ENCODE data around the gene PGAP1.
A peak's percentile ranks its signal among the peaks of the same experiment; 100 is the strongest.
"Not testable (repeated sequence)": the region's sequence is repeated elsewhere in the genome, so short reads cannot be mapped to it uniquely, and the experiment has no call there.

Gene PGAP1

DNA sequence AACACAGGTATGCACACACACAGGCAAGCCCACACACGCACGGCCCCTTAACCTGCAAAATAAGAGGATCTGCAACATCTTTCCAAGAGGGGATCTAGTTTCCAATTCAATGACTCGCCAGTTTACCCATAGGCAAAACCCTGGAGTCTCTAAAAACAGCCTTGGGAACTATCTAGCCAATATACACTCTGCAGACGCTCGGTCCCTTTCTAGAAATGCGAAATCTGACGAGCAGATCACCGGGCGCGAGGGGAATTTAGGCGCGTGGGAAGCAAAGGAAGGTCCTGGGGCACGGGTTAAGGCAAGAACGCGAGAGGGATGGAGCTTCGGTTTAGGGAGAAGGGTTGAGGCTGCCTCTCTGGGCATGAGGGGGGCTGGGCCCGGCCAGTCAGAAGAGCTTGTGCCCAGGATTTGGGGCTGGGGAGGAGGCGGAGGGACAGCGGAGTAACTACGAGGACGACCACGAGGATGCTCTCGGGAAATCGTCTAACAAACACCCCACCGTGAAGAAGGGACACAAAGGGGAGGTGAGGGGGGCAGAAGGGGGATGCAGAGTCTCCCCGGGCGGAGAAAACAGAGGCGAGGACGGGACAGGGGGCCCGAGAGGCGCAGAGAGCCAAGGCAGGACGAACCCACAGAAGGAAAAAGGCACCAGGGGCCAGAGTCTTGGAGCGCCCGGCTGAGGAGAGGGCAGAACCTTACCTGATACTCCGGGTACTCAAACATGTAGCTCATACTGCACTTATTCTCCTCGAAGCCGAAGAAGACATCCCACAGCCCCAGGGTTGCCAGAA is 542 bp downstream of the PGAP1 start:
- Histone ChIP-seq H3K9ac (ENCODE audit: low read length in 5 of 5) (peak overlapping the region; percentile 78 to 94 (median 86)), H3K9me3 (ENCODE audit: control insufficient read depth in 5 of 5, low read length in 5 of 5) (no peaks in the 10 kb centered on the region), H3K27me3 (ENCODE audit: control insufficient read depth in 5 of 5, insufficient read depth in 4 of 5, low read length in 5 of 5) (no peaks in the 10 kb centered on the region), H3K4me1 (ENCODE audit: control insufficient read depth in 5 of 5, insufficient read depth in 5 of 5, low read length in 5 of 5) (peaks cover 0 to 27% (median 23%) of the 10 kb centered on the region in 5 donors), H3K4me3 (ENCODE audit: low read depth in 1 of 5, low read length in 5 of 5) (peak overlapping the region; percentile 80 to 95 (median 92)), H3K36me3 (ENCODE audit: control insufficient read depth in 5 of 5, insufficient read depth in 5 of 5, low read length in 5 of 5) (no peaks in the 10 kb centered on the region), H3K27ac (ENCODE audit: low read depth, low read length) (peak overlapping the region; percentile 87)

DNA sequence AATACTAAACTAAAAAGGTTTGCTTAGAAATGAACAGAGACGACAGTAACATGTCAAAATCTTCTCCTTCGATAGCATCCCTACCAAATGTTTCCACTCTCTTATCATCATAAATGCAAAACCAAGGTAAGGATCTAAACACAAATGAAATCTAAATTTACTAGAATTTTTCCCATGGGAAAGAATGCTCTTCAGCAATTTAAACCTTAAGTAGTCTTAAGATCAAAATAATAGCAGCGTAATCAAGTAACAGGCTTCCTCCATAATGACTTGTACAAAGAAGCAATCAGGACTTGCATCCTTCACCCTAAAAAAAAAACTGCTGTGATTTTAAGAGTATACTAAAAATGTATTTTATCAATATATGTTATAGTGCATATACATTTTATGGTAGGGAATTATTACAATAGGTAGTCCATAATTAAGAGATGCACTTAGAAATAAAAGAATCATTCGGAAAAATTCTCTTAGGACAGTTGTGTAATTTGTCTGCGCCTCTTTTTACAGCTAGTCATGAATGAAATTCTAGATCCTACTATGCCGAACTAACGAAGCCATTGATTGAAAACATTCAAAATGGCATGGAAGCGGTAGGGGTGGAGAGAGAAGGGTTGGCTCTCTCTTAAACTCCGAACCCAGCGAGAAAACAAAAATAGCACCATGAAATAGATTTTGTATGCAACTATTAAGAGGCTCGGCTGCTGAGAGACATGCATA is 1.3 kb downstream of the PGAP1 start:
- Histone ChIP-seq H3K4me3 (ENCODE audit: low read depth in 1 of 5, low read length in 5 of 5) (peak overlapping the region; percentile 80 to 95 (median 92)), H3K9ac (ENCODE audit: low read length in 5 of 5) (peak overlapping the region; percentile 78 to 94 (median 86)), H3K36me3 (ENCODE audit: control insufficient read depth in 5 of 5, insufficient read depth in 5 of 5, low read length in 5 of 5) (no peaks in the 10 kb centered on the region), H3K9me3 (ENCODE audit: control insufficient read depth in 5 of 5, low read length in 5 of 5) (no peaks in the 10 kb centered on the region), H3K27ac (ENCODE audit: low read depth, low read length) (peak overlapping the region; percentile 87), H3K27me3 (ENCODE audit: control insufficient read depth in 5 of 5, insufficient read depth in 4 of 5, low read length in 5 of 5) (no peaks in the 10 kb centered on the region), H3K4me1 (ENCODE audit: control insufficient read depth in 5 of 5, insufficient read depth in 5 of 5, low read length in 5 of 5) (peaks cover 0 to 27% (median 23%) of the 10 kb centered on the region in 5 donors)

DNA sequence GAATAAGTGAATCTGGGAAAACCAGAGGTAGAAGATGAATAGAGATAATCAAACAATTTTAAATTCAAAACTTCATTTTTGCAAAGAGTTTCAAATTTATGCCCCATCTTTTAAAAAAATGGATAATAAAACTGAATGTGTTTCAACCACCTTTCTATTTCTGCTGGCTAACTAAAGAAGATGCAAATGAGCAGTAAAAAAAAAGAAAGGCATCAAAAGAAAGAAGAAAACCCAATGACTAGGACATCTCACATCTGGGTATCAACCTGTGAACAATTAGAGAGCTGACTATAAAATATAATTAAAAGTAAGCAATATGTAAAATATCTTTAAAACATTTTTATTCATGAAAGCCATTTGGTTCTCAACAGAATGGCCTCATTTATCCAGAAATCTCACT is 2.5 kb downstream of the PGAP1 start:
- Histone ChIP-seq H3K27me3 (ENCODE audit: control insufficient read depth in 5 of 5, insufficient read depth in 4 of 5, low read length in 5 of 5) (no peaks in the 10 kb centered on the region), H3K4me1 (ENCODE audit: control insufficient read depth in 5 of 5, insufficient read depth in 5 of 5, low read length in 5 of 5) (peaks cover 0 to 27% (median 23%) of the 10 kb centered on the region in 5 donors), H3K4me3 (ENCODE audit: low read depth in 1 of 5, low read length in 5 of 5) (no peak overlapping the region)

DNA sequence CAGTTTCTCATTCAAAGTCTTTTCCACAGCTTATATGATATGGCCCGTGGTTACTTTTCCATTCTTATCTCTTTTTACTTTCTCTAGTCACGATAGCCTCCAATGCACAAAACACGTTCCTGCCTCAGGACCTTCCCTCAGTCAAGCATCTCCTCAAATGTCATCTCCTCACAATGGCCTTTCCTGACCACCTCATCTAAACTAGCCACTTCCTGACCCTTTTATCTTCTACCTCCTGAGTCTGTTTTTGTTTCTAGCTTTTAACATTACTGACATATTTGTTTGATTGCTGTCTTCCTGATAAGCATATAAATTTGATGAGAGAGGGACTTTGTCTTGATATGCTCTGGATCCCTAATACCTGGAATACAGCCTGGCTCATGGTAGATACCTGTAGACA is 7.6 kb downstream of the PGAP1 start:
- peaks cover 0 to 18% (median 10%) of the 10 kb centered on the region in 5 donors for H3K36me3 ChIP-seq (ENCODE audit: control insufficient read depth in 5 of 5, insufficient read depth in 5 of 5, low read length in 5 of 5)
- H3K9me3 ChIP-seq (ENCODE audit: control insufficient read depth in 5 of 5, low read length in 5 of 5) = peaks cover 0 to 4% (median 0%) of the 10 kb centered on the region in 5 donors
- no peaks in the 10 kb centered on the region for H3K4me1 ChIP-seq (ENCODE audit: control insufficient read depth in 5 of 5, insufficient read depth in 5 of 5, low read length in 5 of 5)
- no peak overlapping the region for H3K27ac ChIP-seq (ENCODE audit: low read depth, low read length)
- no peak overlapping the region for H3K4me3 ChIP-seq (ENCODE audit: low read depth in 1 of 5, low read length in 5 of 5)
- no peaks in the 10 kb centered on the region for H3K27me3 ChIP-seq (ENCODE audit: control insufficient read depth in 5 of 5, insufficient read depth in 4 of 5, low read length in 5 of 5)
- no peak overlapping the region for H3K9ac ChIP-seq (ENCODE audit: low read length in 5 of 5)

More for the DNA sequence above, 2.5 kb downstream of the PGAP1 start:
- H3K9me3 ChIP-seq (ENCODE audit: control insufficient read depth in 5 of 5, low read length in 5 of 5) = no peaks in the 10 kb centered on the region
- H3K36me3 ChIP-seq (ENCODE audit: control insufficient read depth in 5 of 5, insufficient read depth in 5 of 5, low read length in 5 of 5) = no peaks in the 10 kb centered on the region
- no peak overlapping the region for H3K9ac ChIP-seq (ENCODE audit: low read length in 5 of 5)
- H3K27ac ChIP-seq (ENCODE audit: low read depth, low read length) = no peak overlapping the region

DNA sequence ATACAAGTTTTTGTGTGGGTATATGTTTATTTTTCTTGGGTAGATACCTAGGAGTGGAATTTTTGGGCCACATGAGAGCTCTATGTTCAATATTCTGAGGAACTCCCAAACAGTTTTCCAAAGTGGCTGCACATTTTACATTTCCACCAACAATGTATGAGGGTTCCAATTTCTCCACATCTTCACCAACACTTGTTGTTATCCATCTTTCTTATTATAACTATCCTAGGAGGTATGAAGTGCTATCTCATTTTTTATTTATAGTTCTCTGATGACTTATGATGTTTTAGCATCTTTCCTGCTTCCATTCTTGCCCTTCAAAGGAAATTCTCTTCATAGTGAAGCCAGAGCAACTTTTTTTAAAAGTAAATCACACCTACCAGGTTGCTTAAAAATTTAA is 8.7 kb downstream of the PGAP1 start:
- no peaks in the 10 kb centered on the region for H3K27me3 ChIP-seq (ENCODE audit: control insufficient read depth in 5 of 5, insufficient read depth in 4 of 5, low read length in 5 of 5)
- H3K4me1 ChIP-seq (ENCODE audit: control insufficient read depth in 5 of 5, insufficient read depth in 5 of 5, low read length in 5 of 5) = no peaks in the 10 kb centered on the region
- H3K9ac ChIP-seq (ENCODE audit: low read length in 5 of 5) = no peak overlapping the region
- peaks cover 0 to 4% (median 0%) of the 10 kb centered on the region in 5 donors for H3K9me3 ChIP-seq (ENCODE audit: control insufficient read depth in 5 of 5, low read length in 5 of 5)
- no peak overlapping the region for H3K27ac ChIP-seq (ENCODE audit: low read depth, low read length)
- H3K4me3 ChIP-seq (ENCODE audit: low read depth in 1 of 5, low read length in 5 of 5) = no peak overlapping the region
- peaks cover 0 to 22% (median 10%) of the 10 kb centered on the region in 5 donors for H3K36me3 ChIP-seq (ENCODE audit: control insufficient read depth in 5 of 5, insufficient read depth in 5 of 5, low read length in 5 of 5)

DNA sequence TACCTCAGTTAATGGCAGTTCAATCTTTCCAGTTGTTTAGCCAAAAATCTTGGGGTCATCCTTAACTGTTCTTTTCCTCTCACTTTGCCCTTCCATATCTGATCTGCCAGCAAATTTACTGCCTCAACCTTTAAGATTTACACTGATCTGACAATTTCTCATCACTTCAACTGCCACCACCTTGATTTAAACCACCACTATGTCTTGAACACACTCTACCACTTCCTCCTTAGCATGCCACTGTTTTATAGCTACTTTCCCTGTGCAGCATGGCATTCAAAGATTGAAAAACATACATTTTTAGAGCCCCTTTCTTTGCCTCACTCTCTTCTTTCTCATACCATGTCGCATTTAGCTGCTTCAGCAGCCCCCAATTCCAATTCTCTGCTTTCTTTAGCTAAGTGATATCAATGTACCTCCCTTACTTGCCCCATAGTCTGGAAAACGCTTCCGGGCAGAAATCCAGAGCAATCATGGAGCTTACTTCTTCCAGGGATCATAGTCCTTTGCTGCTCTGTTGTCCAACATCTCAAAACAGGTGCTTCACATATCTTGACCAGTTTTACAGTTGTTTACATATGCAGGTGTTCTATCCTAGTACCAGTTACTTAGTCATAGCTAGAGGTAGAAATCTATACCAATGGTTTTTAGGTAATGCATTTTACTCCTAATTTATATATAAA is 10.9 kb downstream of the PGAP1 start:
- H3K4me1 ChIP-seq (ENCODE audit: control insufficient read depth in 5 of 5, insufficient read depth in 5 of 5, low read length in 5 of 5) = no peaks in the 10 kb centered on the region
- peaks cover 0 to 22% (median 13%) of the 10 kb centered on the region in 5 donors for H3K36me3 ChIP-seq (ENCODE audit: control insufficient read depth in 5 of 5, insufficient read depth in 5 of 5, low read length in 5 of 5)
- no peak overlapping the region for H3K27ac ChIP-seq (ENCODE audit: low read depth, low read length)
- H3K9ac ChIP-seq (ENCODE audit: low read length in 5 of 5) = no peak overlapping the region
- no peaks in the 10 kb centered on the region for H3K27me3 ChIP-seq (ENCODE audit: control insufficient read depth in 5 of 5, insufficient read depth in 4 of 5, low read length in 5 of 5)
- no peak overlapping the region for H3K4me3 ChIP-seq (ENCODE audit: low read depth in 1 of 5, low read length in 5 of 5)
- peaks cover 0 to 4% (median 0%) of the 10 kb centered on the region in 5 donors for H3K9me3 ChIP-seq (ENCODE audit: control insufficient read depth in 5 of 5, low read length in 5 of 5)

DNA sequence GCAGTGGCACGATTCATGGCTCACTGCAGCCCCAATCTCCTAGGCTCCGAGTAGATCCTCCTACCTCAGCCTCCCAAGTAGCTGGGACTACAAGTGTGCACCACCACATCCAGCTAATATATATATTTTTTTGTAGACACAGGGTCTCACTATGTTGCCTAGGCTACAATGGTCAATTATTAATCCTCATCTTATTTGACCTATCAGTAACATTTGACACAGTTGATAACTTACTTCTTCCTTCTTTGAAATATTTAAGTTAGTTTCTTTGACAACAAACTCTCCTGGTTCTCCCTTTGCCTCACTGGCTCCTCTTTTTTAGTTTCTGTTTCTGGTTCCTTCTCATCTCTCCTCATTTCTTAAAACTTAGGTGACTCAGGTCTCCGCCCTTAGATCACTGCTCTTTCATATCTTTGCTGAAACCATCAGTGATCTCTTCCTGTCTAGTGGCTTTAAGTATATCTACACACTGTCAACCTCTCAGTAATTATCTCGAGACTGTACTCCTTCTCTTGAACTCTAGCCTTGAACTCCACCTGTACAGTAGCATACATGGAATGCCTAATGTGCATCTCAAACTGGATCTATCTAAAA is 11.5 kb downstream of the PGAP1 start:
- no peaks in the 10 kb centered on the region for H3K27me3 ChIP-seq (ENCODE audit: control insufficient read depth in 5 of 5, insufficient read depth in 4 of 5, low read length in 5 of 5)
- H3K27ac ChIP-seq (ENCODE audit: low read depth, low read length) = no peak overlapping the region
- H3K36me3 ChIP-seq (ENCODE audit: control insufficient read depth in 5 of 5, insufficient read depth in 5 of 5, low read length in 5 of 5) = peaks cover 0 to 22% (median 13%) of the 10 kb centered on the region in 5 donors
- no peaks in the 10 kb centered on the region for H3K4me1 ChIP-seq (ENCODE audit: control insufficient read depth in 5 of 5, insufficient read depth in 5 of 5, low read length in 5 of 5)
- H3K4me3 ChIP-seq (ENCODE audit: low read depth in 1 of 5, low read length in 5 of 5) = no peak overlapping the region
- peaks cover 0 to 4% (median 0%) of the 10 kb centered on the region in 5 donors for H3K9me3 ChIP-seq (ENCODE audit: control insufficient read depth in 5 of 5, low read length in 5 of 5)
- H3K9ac ChIP-seq (ENCODE audit: low read length in 5 of 5) = no peak overlapping the region

DNA sequence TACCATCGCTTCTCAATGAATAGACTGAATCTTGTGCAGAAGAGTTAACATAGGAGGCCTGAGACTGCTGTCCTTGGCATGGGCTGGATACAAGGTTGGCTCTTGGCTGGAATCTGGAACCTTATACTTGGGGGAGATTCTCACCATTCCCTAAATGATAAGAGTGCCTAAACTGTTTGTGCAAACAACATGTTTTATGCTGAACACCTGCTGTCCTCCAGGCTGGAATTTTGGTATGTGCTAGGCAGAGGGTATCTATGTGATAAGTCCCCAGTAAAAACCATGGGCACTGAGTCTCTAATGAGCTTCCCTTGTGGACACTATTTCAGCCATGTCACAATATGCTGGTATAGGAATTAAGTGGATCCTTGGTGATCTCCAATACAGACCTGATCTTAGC is 12.8 kb downstream of the PGAP1 start:
- Histone ChIP-seq H3K36me3 (ENCODE audit: control insufficient read depth in 5 of 5, insufficient read depth in 5 of 5, low read length in 5 of 5) (peaks cover 0 to 22% (median 13%) of the 10 kb centered on the region in 5 donors), H3K27ac (ENCODE audit: low read depth, low read length) (no peak overlapping the region), H3K4me3 (ENCODE audit: low read depth in 1 of 5, low read length in 5 of 5) (no peak overlapping the region), H3K27me3 (ENCODE audit: control insufficient read depth in 5 of 5, insufficient read depth in 4 of 5, low read length in 5 of 5) (no peaks in the 10 kb centered on the region), H3K9ac (ENCODE audit: low read length in 5 of 5) (no peak overlapping the region), H3K4me1 (ENCODE audit: control insufficient read depth in 5 of 5, insufficient read depth in 5 of 5, low read length in 5 of 5) (no peaks in the 10 kb centered on the region), H3K9me3 (ENCODE audit: control insufficient read depth in 5 of 5, low read length in 5 of 5) (peaks cover 0 to 4% (median 0%) of the 10 kb centered on the region in 5 donors)

DNA sequence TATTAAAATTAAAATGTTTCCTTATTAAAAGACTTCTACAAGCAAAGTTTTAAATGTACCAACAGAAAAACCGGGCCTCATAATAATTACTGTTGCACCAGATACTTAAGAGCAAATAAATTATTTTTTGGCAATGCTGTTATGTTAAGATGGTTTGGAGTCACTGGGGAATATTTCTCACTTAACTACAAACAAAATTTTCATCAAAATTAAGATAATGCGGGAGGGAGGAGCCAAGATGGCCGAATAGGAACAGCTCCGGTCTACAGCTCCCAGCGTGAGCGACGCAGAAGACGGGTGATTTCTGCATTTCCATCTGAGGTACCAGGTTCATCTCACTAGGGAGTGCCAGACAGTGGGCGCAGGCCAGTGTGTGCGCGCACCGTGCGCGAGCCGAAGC is 21.1 kb downstream of the PGAP1 start:
- H3K4me3 ChIP-seq (ENCODE audit: low read depth in 1 of 5, low read length in 5 of 5) = not testable (repeated sequence)

More for the DNA sequence above, 21.1 kb downstream of the PGAP1 start:
- H3K27ac ChIP-seq (ENCODE audit: low read depth, low read length); H3K36me3 ChIP-seq (ENCODE audit: control insufficient read depth in 5 of 5, insufficient read depth in 5 of 5, low read length in 5 of 5); H3K4me1 ChIP-seq (ENCODE audit: control insufficient read depth in 5 of 5, insufficient read depth in 5 of 5, low read length in 5 of 5); H3K9ac ChIP-seq (ENCODE audit: low read length in 5 of 5); H3K9me3 ChIP-seq (ENCODE audit: control insufficient read depth in 5 of 5, low read length in 5 of 5); H3K27me3 ChIP-seq (ENCODE audit: control insufficient read depth in 5 of 5, insufficient read depth in 4 of 5, low read length in 5 of 5): not testable (repeated sequence)
